HEK293 (cell line): Measurements from ENCODE around the gene C19orf73.

Experiments used
- KLF1 ChIP-seq: fragments of 450-650 bp; formaldehyde crosslinking; IDR thresholded peaks from 2 replicates; pipeline ENCODE4 v1.5.1; 2016; ENCODE audit warnings: missing biosample characterization, missing genetic modification characterization
- MEIS1 ChIP-seq: sonication (generic); formaldehyde crosslinking; IDR thresholded peaks from 2 replicates; pipeline ENCODE4 v1.8.1; 2022; ENCODE audit warnings: missing genetic modification reagents, mild to moderate bottlenecking, borderline replicate concordance
- MZF1 ChIP-seq: fragments of 450-650 bp; formaldehyde crosslinking; IDR thresholded peaks from 2 replicates; pipeline ENCODE4 v1.5.1; 2017; ENCODE audit warnings: missing biosample characterization, missing genetic modification characterization, borderline replicate concordance
- OSR2 ChIP-seq: fragments of 450-650 bp; formaldehyde crosslinking; IDR thresholded peaks from 2 replicates; pipeline ENCODE4 v1.5.1; 2016; ENCODE audit warnings: missing biosample characterization, missing genetic modification characterization
- OVOL3 ChIP-seq: fragments of 450-650 bp; formaldehyde crosslinking; IDR thresholded peaks from 2 replicates; pipeline ENCODE4 v1.5.1; 2016; ENCODE audit warnings: missing biosample characterization, missing genetic modification characterization
- SP3 ChIP-seq: fragments of 450-650 bp; formaldehyde crosslinking; IDR thresholded peaks from 2 replicates; pipeline ENCODE4 v1.5.1; 2016; ENCODE audit warnings: missing biosample characterization, missing genetic modification characterization
- YY1 ChIP-seq: fragments of 450-650 bp; formaldehyde crosslinking; IDR thresholded peaks from 2 replicates; pipeline ENCODE4 v1.5.1; 2018; ENCODE audit warnings: missing biosample characterization, missing genetic modification characterization
- ZNF146 ChIP-seq: fragments of 450-650 bp; formaldehyde crosslinking; IDR thresholded peaks from 2 replicates; pipeline ENCODE4 v1.5.1; 2016; ENCODE audit warnings: missing biosample characterization, missing genetic modification characterization
- ZNF16 ChIP-seq: fragments of 450-650 bp; formaldehyde crosslinking; IDR thresholded peaks from 2 replicates; pipeline ENCODE4 v1.5.1; 2016; ENCODE audit warnings: low read depth, missing biosample characterization, missing genetic modification characterization
- ZNF184 ChIP-seq: fragments of 450-650 bp; IDR thresholded peaks from 2 replicates; pipeline ENCODE4 v1.5.1; 2018; ENCODE audit warnings: missing biosample characterization, mild to moderate bottlenecking, missing genetic modification characterization
- ZNF2 ChIP-seq: fragments of 450-650 bp; formaldehyde crosslinking; IDR thresholded peaks from 2 replicates; pipeline ENCODE4 v1.5.1; 2016; ENCODE audit warnings: missing biosample characterization, missing genetic modification characterization
- ZNF335 ChIP-seq: fragments of 450-650 bp; formaldehyde crosslinking; conservative IDR thresholded peaks from 2 replicates; pipeline ENCODE4 v1.5.1; 2016; ENCODE audit warnings: missing biosample characterization, missing genetic modification characterization
- ZNF366 ChIP-seq: fragments of 450-650 bp; formaldehyde crosslinking; conservative IDR thresholded peaks from 2 replicates; pipeline ENCODE4 v1.5.1; 2016; ENCODE audit warnings: missing biosample characterization, missing genetic modification characterization
- ZNF391 ChIP-seq: fragments of 450-650 bp; formaldehyde crosslinking; IDR thresholded peaks from 2 replicates; pipeline ENCODE4 v1.5.1; 2016; ENCODE audit warnings: low read depth, missing biosample characterization, missing genetic modification characterization, borderline replicate concordance
- ZNF423 ChIP-seq: fragments of 450-650 bp; formaldehyde crosslinking; IDR thresholded peaks from 2 replicates; pipeline ENCODE4 v1.5.1; 2016; ENCODE audit warnings: missing biosample characterization, missing genetic modification characterization
- ZNF473 ChIP-seq: fragments of 450-650 bp; formaldehyde crosslinking; IDR thresholded peaks from 2 replicates; pipeline ENCODE4 v1.5.1; 2017; ENCODE audit warnings: missing biosample characterization, missing genetic modification characterization
- ZNF529 ChIP-seq: fragments of 450-650 bp; formaldehyde crosslinking; IDR thresholded peaks from 2 replicates; pipeline ENCODE4 v1.5.1; 2017; ENCODE audit warnings: missing genetic modification characterization, missing biosample characterization; ENCODE audit not compliant: insufficient replicate concordance
- ZNF624 ChIP-seq: fragments of 450-650 bp; formaldehyde crosslinking; IDR thresholded peaks from 2 replicates; pipeline ENCODE4 v1.5.1; 2017; ENCODE audit warnings: missing biosample characterization, missing genetic modification characterization
- ZNF707 ChIP-seq: fragments of 450-650 bp; formaldehyde crosslinking; IDR thresholded peaks from 2 replicates; pipeline ENCODE4 v1.5.1; 2016; ENCODE audit warnings: missing biosample characterization, missing genetic modification characterization
- ZNF785 ChIP-seq: fragments of 450-650 bp; formaldehyde crosslinking; IDR thresholded peaks from 2 replicates; pipeline ENCODE4 v1.5.1; 2016; ENCODE audit warnings: missing biosample characterization, missing genetic modification characterization
- TF ChIP-seq, protein P1 (sequence below): fragments of 450-650 bp; formaldehyde crosslinking; IDR thresholded peaks from 2 replicates; pipeline ENCODE4 v1.5.1; 2017; ENCODE audit warnings: missing biosample characterization, missing genetic modification characterization
- TF ChIP-seq, protein P2 (sequence below): fragments of 450-650 bp; formaldehyde crosslinking; IDR thresholded peaks from 2 replicates; pipeline ENCODE4 v1.5.1; 2016; ENCODE audit warnings: missing biosample characterization, missing genetic modification characterization
- TF ChIP-seq, protein P3 (sequence below): fragments of 450-650 bp; formaldehyde crosslinking; optimal IDR thresholded peaks from 2 replicates; pipeline ENCODE3; 2016; ENCODE audit warnings: missing biosample characterization, mild to moderate bottlenecking, missing genetic modification characterization
- TF ChIP-seq, protein P4 (sequence below): fragments of 450-650 bp; formaldehyde crosslinking; IDR thresholded peaks from 2 replicates; pipeline ENCODE4 v1.5.1; 2017; ENCODE audit warnings: missing biosample characterization, mild to moderate bottlenecking, missing genetic modification characterization, moderate library complexity
- TF ChIP-seq, protein P5 (sequence below): fragments of 450-650 bp; formaldehyde crosslinking; IDR thresholded peaks from 2 replicates; pipeline ENCODE4 v1.5.1; 2016; ENCODE audit warnings: missing biosample characterization, missing genetic modification characterization

Gene C19orf73

DNA sequence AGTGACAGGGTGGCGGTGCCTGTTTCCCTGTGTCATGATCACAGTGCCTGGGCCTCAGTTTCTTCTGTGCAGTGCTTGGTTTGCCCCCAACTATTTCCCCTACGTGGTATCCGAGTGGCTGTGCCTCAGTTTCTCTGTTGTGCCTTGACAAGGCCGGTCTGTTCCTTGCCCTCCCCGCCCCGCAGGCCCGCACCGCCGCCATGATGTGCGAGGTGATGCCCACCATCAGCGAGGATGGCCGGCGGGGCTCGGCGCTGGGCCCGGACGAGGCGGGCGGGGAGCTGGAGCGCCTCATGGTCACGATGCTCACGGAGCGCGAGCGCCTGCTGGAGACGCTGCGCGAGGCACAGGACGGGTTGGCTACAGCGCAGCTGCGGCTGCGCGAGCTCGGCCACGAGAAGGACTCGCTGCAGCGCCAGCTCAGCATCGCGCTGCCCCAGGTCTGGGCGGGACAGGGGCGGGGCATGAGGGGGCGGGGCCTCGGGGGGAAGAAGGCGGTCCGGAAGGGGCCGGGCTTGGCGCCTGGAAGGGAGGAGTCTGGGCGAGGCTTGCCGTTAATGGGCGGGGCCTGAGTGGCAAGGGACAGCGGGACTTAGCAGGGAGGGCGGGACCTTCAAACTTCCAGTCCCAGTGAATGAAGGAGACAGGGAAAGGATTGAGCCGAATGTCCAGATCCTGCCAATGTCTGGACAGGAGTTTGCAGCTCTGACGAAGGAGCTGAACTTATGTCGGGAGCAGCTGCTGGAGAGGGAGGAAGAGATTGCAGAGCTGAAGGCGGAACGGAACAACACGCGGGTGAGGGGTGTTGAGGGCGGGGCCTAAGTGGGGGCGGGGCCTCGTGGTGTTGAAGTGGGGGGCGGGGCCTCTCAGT is 9.0 kb upstream of the C19orf73 start (continued):
- no peak for TF ChIP-seq OSR2
- TF ChIP-seq ZNF473 = no peak
- TF ChIP-seq, protein P1, sequence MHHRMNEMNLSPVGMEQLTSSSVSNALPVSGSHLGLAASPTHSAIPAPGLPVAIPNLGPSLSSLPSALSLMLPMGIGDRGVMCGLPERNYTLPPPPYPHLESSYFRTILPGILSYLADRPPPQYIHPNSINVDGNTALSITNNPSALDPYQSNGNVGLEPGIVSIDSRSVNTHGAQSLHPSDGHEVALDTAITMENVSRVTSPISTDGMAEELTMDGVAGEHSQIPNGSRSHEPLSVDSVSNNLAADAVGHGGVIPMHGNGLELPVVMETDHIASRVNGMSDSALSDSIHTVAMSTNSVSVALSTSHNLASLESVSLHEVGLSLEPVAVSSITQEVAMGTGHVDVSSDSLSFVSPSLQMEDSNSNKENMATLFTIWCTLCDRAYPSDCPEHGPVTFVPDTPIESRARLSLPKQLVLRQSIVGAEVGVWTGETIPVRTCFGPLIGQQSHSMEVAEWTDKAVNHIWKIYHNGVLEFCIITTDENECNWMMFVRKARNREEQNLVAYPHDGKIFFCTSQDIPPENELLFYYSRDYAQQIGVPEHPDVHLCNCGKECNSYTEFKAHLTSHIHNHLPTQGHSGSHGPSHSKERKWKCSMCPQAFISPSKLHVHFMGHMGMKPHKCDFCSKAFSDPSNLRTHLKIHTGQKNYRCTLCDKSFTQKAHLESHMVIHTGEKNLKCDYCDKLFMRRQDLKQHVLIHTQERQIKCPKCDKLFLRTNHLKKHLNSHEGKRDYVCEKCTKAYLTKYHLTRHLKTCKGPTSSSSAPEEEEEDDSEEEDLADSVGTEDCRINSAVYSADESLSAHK (tag by site-specific recombination) = no peak
- TF ChIP-seq ZNF366 (tag by site-specific recombination) = peak; percentile 59
- TF ChIP-seq ZNF624 (tag by site-specific recombination) = no peak
- no peak for TF ChIP-seq ZNF529
- TF ChIP-seq ZNF785 (tag by site-specific recombination) = peak; percentile 65; the same call in 1 of the 2 replicates
- peak; percentile 78; the same call in 1 of the 2 replicates for TF ChIP-seq YY1 (tag by site-specific recombination)
- peak; percentile 68 for TF ChIP-seq ZNF335 (tag by site-specific recombination)
- TF ChIP-seq ZNF184 (tag by site-specific recombination) = no peak
- no peak for TF ChIP-seq ZNF146
- TF ChIP-seq ZNF707 (tag by site-specific recombination) = no peak
- TF ChIP-seq, protein P2, sequence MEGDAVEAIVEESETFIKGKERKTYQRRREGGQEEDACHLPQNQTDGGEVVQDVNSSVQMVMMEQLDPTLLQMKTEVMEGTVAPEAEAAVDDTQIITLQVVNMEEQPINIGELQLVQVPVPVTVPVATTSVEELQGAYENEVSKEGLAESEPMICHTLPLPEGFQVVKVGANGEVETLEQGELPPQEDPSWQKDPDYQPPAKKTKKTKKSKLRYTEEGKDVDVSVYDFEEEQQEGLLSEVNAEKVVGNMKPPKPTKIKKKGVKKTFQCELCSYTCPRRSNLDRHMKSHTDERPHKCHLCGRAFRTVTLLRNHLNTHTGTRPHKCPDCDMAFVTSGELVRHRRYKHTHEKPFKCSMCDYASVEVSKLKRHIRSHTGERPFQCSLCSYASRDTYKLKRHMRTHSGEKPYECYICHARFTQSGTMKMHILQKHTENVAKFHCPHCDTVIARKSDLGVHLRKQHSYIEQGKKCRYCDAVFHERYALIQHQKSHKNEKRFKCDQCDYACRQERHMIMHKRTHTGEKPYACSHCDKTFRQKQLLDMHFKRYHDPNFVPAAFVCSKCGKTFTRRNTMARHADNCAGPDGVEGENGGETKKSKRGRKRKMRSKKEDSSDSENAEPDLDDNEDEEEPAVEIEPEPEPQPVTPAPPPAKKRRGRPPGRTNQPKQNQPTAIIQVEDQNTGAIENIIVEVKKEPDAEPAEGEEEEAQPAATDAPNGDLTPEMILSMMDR = peak; percentile 85
- TF ChIP-seq KLF1 (tag by site-specific recombination) = peak; percentile 33
- peak; percentile 18; the same call in 1 of the 2 replicates for TF ChIP-seq ZNF2 (tag by site-specific recombination)
- TF ChIP-seq, protein P3, sequence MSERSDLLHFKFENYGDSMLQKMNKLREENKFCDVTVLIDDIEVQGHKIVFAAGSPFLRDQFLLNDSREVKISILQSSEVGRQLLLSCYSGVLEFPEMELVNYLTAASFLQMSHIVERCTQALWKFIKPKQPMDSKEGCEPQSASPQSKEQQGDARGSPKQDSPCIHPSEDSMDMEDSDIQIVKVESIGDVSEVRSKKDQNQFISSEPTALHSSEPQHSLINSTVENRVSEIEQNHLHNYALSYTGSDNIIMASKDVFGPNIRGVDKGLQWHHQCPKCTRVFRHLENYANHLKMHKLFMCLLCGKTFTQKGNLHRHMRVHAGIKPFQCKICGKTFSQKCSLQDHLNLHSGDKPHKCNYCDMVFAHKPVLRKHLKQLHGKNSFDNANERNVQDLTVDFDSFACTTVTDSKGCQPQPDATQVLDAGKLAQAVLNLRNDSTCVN (tag by site-specific recombination) = peak; percentile 85
- no peak for TF ChIP-seq MZF1
- TF ChIP-seq SP3 = peak; percentile 96
- TF ChIP-seq, protein P4, sequence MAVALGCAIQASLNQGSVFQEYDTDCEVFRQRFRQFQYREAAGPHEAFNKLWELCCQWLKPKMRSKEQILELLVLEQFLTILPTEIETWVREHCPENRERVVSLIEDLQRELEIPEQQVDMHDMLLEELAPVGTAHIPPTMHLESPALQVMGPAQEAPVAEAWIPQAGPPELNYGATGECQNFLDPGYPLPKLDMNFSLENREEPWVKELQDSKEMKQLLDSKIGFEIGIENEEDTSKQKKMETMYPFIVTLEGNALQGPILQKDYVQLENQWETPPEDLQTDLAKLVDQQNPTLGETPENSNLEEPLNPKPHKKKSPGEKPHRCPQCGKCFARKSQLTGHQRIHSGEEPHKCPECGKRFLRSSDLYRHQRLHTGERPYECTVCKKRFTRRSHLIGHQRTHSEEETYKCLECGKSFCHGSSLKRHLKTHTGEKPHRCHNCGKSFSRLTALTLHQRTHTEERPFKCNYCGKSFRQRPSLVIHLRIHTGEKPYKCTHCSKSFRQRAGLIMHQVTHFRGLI (tag by site-specific recombination) = peak; percentile 57; the same call in 1 of the 2 replicates
- TF ChIP-seq, protein P5, sequence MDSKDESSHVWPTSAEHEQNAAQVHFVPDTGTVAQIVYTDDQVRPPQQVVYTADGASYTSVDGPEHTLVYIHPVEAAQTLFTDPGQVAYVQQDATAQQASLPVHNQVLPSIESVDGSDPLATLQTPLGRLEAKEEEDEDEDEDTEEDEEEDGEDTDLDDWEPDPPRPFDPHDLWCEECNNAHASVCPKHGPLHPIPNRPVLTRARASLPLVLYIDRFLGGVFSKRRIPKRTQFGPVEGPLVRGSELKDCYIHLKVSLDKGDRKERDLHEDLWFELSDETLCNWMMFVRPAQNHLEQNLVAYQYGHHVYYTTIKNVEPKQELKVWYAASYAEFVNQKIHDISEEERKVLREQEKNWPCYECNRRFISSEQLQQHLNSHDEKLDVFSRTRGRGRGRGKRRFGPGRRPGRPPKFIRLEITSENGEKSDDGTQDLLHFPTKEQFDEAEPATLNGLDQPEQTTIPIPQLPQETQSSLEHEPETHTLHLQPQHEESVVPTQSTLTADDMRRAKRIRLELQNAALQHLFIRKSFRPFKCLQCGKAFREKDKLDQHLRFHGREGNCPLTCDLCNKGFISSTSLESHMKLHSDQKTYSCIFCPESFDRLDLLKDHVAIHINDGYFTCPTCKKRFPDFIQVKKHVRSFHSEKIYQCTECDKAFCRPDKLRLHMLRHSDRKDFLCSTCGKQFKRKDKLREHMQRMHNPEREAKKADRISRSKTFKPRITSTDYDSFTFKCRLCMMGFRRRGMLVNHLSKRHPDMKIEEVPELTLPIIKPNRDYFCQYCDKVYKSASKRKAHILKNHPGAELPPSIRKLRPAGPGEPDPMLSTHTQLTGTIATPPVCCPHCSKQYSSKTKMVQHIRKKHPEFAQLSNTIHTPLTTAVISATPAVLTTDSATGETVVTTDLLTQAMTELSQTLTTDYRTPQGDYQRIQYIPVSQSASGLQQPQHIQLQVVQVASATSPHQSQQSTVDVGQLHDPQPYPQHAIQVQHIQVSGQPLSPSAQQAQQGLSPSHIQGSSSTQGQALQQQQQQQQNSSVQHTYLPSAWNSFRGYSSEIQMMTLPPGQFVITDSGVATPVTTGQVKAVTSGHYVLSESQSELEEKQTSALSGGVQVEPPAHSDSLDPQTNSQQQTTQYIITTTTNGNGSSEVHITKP (tag by site-specific recombination) = peak; percentile 90
- no peak for TF ChIP-seq ZNF16
- TF ChIP-seq OVOL3 (tag by site-specific recombination) = no peak
- no peak for TF ChIP-seq ZNF423 (tag by site-specific recombination)
- no peak for TF ChIP-seq MEIS1 (CRISPR knock-in tag)
- no peak for TF ChIP-seq ZNF391 (tag by site-specific recombination)
